ENCODE measurements around the gene AMBRA1.

Gene AMBRA1

DNA sequence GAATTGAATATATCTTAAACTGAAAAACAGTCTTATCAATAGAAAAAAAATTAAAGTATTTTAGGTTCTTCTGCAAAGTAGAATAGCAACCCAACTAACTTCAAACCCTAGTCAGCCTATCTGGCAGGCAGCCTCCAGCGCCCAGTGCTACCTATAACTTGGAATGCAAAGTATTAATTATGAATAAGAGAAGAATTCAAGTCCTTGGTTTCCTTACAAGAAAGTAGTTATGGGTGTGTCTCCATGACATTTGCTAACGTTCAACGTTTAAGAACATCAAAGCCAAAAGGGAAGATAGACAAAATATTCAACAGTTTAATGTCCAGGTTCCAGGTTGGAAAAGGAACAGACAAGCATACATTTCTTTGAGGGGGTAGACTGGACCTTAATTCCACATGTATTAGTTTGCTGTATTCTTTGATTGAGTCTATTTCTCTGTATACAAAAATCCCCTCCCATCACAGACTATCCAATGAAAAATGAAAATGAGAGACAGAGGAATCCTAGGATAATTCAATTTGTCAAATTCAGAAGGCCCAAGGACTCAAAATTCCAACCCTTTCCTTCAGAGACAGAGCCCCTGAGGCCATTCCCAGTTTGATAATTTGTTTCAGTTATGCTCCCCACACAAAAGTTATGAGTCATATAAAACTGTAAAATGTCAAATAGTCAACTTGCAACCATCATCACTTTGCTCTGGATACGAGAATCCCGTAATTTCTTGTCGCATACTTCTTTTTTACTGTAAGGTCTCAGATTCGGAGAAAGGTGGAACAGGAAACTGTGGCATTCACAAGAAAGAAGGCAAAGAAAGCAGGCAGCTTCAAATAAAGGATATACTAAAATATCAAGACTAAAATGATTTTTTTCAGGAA is 118.5 kb downstream of the AMBRA1 start:
- DNase-seq (ENCODE audit: low read depth) = no peak

DNA sequence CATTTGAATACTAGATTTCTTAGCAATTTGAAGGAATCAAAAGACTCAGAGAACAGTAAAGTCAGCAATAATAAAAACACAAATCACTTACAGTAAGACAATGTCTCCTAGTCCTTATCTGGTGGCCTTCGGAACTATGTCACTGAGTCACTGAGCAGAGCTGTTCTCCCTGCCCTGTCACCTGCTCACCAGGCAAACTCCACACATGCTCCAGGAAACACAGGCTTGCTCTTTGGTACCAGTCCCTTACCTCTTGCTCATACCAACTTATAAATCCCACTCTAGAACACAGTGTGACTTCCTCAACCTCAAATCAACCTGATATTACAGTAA is 121.2 kb downstream of the AMBRA1 start:
- DNase-seq (ENCODE audit: low read depth) = no peak

DNA sequence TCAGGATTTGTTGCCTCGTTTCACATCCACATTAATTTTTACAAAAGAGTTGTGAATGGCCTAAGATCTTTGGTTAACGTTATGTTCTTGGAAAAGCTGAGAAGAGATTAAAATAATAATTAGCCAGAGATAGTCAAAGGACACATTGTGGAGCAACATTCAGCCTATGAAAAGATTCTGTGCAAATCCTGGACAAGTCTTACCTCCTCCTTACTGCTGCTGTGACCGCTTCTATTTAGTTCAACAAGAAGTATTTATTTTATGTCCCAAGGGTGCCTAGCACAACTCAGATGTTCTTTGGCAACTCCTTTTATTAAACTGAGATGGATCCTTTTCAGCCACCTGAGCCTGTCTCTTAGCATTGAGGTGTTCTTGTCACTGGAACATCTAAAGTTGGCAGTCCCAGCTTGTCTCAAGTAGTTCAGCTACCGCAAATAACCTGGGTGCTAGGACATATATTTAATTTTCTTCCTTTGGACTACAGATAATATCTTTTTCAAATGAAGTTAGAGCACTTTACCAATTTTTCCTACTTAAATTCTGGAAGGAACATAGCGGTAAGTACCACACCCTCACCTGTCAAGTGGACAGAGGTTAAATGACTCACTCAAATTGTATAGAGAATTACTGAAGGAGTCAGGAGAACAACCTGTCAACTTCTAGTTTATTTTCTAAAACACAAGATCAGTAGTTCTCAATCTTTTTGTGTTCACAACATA is 121.7 kb downstream of the AMBRA1 start:
- DNase-seq (ENCODE audit: low read depth) = no peak

DNA sequence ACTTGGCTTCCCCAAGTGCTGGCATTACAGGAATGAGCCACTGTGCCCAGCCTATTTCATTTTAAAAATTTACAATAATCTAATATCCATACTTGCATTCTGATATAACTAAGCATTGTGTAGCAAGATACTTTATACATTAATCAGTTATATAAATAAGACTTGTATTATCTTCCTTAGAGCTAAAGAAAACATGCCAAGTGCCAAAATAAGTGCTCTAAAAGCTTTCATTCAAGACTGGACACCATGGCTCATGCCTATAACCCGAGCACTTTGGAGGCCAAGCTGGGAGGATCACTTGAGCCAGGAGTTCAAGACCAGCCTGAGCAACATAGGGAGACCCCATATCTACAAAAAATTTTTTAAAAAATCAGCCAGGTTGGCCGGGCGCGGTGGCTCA is 123.9 kb downstream of the AMBRA1 start:
- no peak for DNase-seq (ENCODE audit: low read depth)

DNA sequence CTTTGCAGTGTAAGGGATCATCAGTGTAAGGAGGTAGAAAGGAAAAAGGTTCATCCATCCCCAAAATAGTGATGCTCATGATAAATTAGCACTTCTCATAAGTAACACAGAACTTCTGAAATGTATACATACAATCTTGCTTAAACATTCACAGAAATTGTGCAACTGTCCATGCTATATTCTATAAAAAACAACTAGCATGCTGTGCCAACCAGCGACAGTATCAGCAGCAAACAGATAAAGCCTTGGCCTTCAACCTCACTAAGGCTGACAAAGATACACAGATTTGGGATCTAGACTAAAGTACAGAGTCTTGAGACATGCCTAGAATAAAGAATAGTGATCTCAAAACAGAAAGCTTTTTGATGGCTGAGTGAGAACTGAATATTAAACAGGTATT is 128.1 kb downstream of the AMBRA1 start:
- no peak for DNase-seq (ENCODE audit: low read depth)

DNA sequence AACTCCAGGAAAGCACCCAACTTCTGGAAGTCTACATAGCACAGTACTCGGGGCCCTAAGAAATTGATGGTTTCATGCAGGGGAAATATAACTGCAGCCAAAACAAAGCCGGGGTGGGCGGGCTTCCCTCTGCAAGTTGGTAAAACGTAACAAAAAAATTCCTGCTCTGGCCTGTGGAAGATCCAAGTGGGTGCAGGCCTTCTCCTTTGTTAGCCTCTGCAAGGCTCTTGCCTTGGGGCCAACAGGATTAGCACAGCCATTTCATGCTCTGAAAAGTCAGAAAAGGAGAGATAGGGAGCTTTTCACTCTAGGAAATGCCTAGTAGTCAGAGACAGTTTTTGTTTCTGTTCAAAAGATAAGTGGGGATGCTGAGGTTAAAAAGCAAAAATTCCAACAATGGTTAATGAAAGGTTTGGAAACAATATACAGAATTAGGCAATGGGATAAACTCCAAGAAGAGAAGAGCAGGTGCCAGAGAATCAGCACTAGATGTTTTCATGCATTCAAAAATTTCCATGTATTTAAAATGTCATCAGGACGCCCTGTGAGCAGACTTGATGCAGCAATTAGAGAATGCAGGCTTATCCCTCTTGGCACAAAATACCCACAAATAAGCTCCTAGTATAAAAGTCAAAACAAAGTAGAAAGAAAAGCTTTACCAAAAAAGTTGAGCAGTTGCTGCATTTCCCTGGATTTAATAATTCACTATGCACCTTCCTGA is 130.0 kb downstream of the AMBRA1 start:
- no peak for DNase-seq (ENCODE audit: low read depth)

DNA sequence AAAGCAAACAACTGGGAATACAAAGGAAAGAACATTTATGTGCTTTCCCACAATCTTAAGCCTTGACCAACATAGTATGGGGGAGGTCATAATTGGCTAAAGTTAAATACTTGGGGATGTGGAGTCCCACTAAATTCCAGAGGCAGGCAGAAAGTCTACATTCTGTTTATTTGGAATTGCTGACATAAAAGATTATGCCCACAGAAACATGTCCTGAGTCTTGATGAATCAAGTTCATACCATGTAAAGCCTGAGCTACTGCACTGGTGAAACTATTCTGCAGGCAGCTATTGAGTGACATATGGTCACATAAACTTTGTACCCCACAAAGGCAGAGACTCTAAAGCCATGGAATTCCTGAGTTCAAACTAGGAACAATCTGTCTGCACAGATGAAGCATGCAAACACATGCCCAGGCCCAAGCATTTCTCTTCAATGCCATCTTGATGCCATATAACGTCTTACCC is 132.3 kb downstream of the AMBRA1 start:
- no peak for DNase-seq (ENCODE audit: low read depth)

DNA sequence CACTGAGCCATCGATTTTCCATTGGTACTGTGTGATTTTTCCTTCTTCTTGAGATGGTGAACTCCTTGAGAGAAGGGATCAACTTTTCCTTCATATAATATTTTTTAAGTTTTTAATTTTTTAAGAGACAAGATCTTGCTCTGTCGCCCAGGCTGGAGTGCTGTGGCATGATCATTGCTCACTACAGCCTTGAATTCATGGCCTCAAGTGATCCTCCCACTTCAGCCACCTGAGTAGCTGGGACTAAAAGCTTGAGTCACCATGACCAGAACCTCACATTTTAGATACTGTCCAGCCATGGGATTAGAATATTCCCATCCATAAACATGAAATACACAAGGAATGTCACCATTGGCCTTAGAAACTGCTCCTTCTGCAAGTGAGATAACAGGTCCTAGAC is 135.3 kb downstream of the AMBRA1 start:
- no peak for DNase-seq (ENCODE audit: low read depth)

DNA sequence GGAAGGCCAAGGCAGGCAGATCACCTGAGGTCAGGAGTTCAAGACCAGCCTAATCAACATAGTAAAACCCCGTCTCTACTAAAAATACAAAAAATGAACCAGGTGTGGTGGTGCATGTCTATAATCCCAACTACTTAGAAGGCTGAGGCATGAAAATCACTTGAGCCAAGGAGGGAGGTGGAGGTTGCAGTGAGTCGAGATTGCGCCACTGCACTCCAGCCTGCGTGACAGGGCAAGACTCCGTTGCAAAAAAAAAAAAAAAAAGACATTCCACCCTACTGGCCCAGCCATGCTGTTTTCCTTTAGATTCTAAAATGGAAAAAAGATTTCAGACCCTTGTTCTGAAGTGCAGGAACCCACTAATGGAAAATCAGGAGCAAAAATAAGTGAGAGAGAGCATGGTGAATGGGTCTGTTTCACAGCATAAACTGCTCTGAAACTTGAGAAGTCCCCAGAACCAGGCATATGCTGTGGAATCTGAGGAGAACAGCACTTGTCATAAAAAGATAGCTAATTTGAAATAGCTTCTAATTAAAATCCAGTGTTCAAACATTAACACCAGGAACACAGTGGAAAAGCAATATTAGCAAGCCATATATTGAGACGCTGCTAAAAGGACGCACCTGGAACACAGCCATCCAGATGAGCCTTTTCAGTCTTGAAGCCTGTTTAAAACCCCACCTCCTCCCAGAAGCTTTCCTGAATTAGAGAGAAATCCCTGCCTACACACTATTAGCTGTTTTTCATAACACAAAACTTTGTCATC is 136.0 kb downstream of the AMBRA1 start:
- DNase-seq (ENCODE audit: low read depth) = no peak

DNA sequence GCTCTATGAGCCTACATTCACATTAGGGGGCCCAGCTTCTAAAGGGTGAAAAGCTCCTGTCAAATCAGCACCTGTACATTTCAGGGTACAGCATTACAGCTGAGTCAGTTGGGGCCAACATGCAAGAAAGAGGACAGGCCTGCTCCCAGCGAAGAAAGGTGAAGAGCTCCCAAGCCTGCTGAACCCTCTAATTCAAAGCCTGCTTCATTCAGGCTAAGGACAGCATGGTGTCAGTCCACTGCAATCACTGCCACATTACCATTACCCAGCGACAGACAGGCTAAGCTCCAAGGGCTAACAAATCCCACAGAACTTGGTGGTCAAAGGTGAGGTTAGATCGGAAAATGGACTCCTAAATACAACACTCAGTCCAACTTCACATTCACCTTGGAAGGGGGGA is 136.8 kb downstream of the AMBRA1 start:
- no peak for DNase-seq (ENCODE audit: low read depth)

DNA sequence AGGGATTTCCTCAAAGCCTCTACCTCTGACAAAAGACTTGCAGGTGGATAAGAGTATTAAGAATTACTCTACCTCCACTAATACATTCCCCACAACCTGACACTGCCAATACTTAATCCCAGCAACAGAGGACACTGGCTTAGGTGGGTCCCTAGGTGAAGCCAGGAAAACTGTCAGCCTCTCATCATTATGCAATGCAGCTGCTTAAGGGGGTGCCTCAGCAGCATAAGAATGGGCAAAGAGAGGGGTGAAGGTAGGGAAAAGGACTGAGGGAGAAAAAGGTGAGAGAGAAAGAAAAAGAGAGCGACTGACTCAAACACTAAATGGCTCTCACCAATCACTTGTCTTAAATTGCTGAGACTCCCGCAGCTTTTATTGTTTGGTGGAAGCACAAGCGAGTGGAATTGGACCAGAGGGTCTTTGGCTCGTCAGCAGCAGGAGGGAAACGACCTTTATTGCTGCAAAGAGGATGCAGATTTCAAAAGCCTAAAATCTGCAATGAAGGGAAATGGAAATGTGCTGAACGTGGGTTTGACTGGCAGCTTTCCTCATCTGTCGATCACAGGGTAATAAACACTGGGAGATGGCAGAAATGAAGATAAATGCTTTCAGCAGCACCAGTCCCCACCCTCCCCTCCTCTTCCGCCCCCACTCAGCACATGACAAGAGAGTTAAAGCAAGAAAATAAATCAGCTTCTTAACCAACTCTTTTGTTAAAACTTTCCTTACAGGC is 137.4 kb downstream of the AMBRA1 start:
- no peak for DNase-seq (ENCODE audit: low read depth)

DNA sequence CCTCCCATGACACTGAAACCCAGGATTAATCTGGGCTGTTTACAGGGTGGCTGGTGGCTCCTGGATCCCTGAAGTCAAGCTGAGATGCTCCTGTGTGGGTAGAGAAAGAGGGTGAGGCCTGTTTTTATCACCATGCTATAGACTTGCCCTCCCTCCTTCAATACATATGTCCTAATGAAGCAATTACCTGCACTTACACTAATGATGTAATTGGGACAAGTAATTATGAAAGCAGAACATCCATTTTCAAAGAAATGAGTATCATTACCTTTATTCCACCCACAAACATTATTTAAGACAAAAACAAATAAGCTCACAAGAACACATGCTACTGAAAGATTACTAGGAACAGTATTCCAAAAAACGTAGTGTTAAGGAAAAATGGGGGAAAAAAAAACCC is 138.0 kb downstream of the AMBRA1 start:
- DNase-seq (ENCODE audit: low read depth) = no peak

DNA sequence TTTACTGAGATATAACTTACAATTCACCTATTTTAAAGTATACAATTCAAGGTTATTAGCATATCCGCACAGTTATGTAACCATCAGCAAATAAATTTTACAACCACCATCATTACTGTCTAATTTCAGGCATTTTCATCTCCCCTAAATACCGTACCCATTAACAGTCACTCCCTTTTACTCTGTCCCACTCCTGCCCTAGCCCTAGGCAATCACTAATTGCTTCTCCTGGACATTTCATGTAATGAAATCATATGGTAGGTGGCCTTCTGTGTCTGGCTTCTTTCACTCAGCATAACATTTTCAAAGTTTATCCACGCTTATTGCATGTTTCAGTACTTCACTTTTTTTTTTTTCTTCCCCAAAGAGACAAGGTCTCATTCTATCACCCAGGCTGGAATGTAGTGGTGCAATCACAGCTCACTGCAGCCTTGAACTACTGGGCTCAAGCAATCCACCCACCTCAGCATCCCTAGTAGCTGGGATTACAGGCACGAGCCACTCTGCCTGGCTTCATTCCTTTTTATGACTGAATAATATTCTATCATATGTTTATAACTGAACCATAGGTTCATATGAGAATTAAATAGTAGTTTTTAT is 140.8 kb downstream of the AMBRA1 start:
- no peak for DNase-seq (ENCODE audit: low read depth)

DNA sequence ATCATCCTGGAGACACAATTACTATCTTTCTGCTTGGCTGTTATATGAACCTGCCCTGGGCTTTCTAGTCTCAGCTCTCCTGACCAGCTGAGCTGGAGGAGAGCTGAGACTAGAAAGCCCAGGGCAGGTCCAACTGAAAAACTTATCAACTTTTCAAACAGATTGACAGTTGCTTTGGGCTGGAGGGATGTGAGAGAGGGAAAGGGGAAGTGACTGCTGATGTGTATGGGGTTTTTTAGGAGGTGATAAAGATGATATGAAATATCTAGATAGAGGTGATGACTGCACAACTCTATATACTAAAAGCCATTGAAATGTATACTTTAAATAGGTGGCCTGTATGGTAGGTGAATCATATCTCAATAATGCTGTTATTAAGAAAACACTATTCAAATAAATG is 142.1 kb downstream of the AMBRA1 start:
- DNase-seq (ENCODE audit: low read depth) = no peak

DNA sequence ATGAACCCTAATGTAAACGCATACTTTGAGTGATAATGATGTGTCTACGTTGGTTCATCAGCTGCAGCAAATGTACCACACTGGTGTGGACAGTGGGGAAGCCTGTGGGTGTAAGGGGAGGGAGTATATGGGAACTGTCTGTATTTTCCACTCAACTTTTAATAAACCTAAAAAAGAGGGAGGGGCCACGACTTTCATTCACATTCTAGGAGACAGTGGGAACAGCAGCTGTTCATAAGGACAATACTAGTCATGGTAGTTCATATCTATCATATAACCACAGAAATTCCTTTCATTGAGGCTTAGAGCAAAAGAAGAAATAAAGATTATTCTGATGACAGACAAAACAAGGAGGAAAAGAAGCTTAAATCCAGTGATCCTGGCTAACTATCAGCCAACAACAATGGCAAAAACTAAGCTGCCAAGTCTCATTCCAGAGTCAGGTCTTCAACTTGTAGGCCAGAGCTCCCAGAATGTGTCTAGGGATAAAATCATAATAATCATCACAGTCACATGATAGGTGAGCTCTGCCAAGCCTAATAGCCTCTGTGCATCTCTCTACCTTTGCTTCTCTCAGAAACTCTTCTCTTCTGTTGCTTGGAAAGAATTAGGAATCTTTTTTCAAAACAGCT is 142.9 kb downstream of the AMBRA1 start:
- DNase-seq (ENCODE audit: low read depth) = no peak

DNA sequence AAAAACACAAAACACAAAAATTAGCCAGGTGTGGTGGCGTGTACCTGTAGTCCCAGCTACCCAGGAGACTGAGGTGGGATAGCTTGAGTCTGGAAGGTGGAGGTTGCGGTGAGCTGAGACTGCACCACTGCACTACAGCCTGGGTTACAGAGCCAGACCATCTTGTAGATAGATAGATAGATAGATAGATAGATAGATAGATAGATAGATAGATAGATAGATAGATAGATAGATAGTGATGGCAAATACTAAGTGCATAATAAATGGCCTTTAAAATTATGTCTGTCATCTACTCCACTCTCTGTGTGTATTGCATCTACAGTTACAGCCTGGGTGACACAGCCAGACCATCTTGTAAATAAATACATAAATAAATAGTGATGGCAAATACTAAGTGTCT is 146.3 kb downstream of the AMBRA1 start:
- no peak for DNase-seq (ENCODE audit: low read depth)

DNA sequence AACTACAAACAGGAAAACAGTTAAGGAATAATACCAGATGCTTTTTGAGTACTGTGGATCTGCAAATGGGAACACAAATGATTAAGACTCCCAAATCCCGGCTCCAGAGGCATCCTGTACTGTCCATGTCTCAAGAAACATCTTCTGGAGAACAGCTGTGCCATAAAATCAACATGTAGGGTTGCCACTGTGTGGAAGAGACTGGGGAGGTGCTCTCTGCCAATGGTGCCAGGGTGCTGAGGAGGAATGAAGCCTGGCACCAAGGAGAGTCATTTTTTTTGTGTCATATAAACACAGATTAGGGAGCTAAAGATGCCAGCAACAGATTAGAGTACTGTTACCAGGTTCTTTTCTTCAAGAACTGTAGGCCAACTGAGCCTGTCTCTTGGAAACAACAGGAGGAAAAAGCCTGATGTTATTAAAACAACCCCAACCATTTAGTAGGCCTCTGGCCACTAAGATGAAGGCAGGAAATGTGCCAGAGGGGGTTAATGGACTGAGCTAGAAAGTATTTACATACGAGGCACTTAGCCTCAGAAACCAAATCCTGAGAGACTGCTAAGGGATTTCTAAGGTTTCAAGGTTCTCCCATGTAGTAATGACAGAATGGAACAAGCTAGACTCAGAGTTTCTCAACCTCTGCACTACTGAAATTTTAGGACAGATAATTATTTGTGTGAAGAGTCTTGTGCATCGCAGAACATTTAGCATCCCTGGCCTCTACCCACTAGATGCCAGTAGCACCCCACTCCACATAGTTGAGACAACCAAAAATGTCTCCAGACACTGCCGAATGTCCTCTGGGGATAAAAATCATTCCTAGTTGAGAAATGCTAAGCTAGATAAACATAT is 147.7 kb downstream of the AMBRA1 start:
- DNase-seq (ENCODE audit: low read depth) = no peak

DNA sequence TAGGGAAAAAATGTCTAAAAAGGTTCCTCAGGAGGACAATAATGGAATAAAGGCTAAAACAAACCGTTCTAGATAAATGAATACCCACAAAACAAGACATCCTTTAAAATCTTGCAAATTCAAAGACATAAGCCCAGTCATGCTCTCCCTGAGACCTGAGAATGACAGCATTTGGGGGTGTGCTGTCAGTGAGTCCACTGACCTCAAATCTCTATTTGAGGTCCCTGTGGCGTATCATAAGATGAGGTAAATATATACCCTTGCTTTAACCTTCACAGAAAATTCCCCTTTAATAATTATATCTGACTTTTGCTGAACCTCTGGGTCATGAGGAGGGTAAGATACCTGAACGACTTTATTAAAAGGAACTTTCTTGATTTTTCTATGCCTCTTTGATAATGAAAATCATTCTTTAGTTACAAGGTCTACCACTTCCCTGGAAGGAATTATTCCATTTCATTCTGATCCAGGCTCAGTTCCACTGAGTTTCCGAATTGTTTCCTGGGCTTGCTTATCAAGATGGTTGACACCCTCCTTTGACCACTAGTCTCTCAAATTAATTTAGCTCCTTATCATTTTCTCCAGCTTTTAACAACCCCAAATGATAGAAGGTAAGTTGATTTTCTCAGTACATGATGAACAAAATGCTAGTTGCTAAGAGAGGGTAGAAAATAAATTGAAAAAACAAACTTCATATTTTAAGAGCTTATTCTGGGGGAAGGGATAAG is 148.5 kb downstream of the AMBRA1 start:
- no peak for DNase-seq (ENCODE audit: low read depth)

DNA sequence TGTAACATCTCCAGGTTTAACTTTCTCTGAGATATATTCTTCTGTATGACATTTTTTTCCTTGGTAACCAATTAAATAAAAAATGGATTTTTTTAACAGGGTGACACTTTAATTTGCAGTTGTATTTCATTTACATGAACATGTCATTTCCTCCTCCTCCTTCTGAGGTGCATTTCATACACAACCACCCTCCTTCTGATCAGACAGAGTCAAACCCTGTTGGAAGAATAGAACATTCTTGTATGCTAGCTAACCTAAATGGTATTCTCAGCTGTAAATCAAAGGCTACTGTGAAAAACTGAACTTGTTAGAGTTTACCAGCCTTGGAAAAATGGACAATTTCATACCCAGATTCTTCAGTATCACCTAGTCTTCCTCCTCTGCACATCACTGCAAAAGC is 149.5 kb downstream of the AMBRA1 start:
- no peak for DNase-seq (ENCODE audit: low read depth)

Data from stimulated activated CD4-positive, alpha-beta T cell treated with anti-CD3 and anti-CD28 coated beads, Interleukin-2, amount 100 ng/mL, for 4 hours (primary cell).